Stimulated activated CD8-positive, alpha-beta memory T cell treated with anti-CD3 and anti-CD28 coated beads, Interleukin-12 subunit alpha, Interleukin-12 subunit beta, amount 100 ng/mL, for 24 hours (primary cell): ENCODE data around the gene RYK.
"Not testable (repeated sequence)": the region's sequence is repeated elsewhere in the genome, so short reads cannot be mapped to it uniquely, and the experiment has no call there.

Source experiments
- DNase-seq: peaks from one replicate; pipeline ENCODE4 v3.0.0-alpha.2; 2020; ENCODE audit errors: extremely low read depth

The RYK gene

DNA sequence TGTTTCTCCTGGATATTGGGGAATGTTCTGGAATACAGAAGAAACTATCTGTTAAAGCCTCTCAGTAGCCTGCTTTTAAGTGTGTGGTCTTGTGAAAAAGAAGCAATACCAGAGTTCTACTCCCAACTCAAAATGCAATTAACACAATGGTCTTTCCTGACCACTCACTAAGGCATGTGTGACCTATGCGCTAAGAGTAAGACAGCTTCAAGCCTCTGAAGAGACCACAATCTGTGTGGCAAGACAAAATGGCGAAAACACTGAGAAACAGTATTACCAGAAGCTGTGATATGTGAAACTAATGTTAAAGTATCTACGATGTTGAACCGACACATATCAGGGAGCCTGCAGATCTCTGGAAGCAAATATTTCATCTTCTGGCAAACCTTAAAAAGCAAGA, 33.8 kb downstream of the RYK start:
- no peak for DNase-seq

DNA sequence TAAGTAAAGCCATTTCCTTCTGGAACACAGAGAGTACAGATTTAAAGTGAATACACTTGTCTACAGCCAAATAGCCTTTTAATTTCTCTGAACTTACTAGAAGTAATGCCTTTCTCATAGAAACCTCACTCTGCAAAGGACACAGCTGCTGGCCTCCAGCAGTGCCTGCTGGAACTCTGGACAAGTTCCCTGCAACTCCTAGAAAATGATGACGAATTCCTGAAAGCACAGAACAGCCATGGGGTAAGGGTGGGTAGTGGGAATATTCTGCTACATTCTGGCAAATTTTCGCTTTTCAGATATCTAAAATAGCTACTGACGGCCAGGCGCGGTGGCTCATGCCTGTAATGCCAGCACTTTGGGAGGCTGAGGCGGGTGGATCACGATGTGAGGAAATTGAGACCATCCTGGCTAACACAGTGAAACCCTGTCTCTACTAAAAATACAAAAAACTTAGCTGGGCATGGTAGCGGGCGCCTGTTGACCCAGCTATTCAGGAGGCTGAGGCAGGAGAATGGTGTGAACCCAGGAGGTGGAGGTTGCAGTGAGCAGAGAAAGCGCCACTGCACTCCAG, 34.4 kb downstream of the RYK start:
- DNase-seq = no peak

DNA sequence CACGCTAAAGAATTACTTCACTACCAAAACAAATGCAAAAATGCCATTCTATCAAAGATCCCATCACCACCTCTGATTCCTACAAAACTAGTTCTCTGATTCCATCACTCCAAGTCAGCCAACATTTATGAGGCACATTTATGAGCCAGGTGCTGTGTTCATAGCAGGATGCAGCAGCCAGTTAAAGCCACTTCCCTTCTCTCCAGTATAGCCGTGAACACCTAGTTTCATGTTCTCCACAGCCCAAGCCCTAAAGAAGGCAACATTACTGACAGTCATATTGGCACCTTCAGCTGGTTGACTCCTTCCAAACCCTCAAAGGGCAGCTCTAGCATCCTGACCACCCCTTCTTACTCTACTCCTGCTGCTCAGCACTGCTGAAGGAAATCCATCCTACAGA, 36.4 kb downstream of the RYK start:
- no peak for DNase-seq

GRCh38 chr3:134212967-134213665, 37.5 kb downstream of the RYK start:
- DNase-seq = peak; percentile 56

DNA sequence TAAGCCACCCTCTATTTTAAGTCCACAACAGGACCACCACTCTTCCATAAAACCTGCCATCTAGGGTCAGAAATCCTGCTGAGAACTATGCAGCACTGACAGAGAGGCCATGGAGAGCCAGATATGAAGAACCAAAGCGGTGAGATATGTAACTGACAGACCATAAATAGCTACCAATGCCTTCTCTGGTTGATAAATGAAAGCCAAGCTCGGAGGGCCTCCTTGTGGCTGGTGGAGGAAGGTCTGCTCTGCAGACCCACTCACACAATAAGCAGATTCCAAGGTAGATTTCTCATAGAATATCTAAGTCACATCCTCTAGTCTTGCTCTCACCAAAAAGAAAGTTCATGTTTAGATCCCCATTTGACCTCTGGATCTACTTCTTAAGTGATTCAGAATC, 38.9 kb downstream of the RYK start:
- DNase-seq = no peak

GRCh38 chr3:134205451-134205850, 45.2 kb downstream of the RYK start:
- DNase-seq = no peak

DNA sequence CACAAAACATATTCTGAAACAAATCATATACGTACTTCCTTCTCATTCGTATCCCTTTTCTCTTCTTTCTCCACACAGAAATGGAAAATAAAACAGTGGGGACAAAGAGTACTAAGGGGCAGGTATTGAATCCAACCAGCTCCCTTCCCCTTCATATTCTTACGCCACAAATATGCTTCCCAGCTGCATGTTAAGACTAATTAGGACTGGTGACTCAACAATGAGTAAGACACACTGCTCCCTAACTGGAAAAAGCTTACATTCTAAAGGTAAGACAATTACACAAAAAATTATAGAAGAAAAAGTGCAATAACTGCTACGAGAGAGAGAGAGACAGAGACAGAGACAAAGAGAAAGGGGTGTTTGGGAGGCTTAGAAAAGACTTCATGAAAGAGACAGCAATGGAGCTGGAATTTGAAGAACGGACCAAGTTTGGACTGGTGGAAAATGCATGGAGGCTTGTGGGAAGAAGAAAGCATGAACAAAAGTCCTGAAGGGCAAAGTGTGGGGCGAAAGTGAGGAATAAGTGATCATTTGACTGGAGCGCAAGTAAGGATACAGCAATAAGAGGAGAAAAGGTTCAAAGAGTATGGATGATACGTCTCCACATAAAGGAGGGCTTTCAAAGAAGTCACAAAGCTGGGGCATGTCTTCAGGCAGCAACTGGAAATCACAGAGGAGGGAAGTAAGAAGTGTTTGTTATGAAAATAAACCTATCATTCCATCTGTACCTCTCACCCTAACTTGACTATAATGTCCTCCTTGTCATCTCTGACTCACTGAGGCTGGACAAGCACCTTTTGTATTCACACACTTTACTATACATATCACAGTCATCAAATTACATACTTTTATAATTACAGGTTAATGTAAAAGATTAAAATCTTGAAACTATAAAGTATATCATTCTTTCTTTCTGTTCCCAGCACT, 49.2 kb downstream of the RYK start:
- DNase-seq = no peak

DNA sequence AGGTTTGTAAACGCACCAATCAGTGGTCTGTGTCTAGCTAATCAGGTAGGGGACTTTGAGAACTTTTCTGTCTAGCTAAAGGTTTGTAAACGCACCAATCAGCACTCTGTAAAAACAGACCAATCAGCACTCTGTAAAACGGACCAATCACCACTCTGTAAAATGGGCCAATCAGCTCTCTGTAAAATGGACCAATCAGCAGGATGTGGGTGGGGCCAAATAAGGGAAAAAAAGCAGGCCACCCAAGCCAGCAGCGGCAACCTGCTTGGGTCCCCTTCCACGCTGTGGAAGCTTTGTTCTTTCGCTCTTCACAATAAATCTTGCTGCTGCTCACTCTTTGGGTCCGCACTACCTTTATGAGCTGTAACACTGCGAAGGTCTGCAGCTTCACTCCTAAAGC, 50.8 kb downstream of the RYK start:
- not testable (repeated sequence) for DNase-seq

DNA sequence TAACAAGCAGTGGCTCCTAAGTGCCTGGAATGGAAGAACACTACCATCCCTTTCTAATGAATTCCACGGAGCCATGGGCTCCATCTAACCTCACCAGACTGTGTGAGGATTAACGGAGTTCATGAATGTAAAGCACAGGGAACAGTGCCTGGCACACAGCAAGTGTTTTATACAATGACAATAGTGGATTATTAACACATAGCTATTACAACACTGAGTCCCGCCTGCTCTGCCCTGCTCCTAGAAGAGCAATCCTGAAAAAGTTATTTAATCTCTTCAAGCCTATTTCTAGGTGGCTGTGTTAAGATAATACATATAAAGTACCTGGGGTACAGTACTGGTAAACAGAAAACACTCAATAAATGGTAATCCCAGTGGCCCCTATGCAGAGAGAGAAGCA, 51.4 kb downstream of the RYK start:
- no peak for DNase-seq

DNA sequence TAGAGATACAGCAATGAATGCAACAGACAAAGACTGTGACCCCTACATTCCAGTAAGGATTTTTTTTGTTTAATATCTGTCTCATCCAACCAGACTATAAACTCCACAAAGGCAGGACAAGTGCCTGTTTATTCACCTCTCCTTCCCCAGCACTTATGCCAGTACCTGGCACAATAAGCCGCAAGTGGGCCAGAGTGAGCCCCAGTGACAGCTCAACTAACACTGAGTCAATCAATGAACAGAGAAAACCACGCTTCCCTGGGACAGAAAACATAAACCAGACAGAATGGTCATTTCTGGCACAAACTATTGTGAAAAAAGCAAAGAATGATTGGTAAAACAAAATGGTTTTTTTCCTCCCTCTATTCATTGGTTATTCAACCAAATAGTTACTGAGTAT, 52.2 kb downstream of the RYK start:
- no peak for DNase-seq

DNA sequence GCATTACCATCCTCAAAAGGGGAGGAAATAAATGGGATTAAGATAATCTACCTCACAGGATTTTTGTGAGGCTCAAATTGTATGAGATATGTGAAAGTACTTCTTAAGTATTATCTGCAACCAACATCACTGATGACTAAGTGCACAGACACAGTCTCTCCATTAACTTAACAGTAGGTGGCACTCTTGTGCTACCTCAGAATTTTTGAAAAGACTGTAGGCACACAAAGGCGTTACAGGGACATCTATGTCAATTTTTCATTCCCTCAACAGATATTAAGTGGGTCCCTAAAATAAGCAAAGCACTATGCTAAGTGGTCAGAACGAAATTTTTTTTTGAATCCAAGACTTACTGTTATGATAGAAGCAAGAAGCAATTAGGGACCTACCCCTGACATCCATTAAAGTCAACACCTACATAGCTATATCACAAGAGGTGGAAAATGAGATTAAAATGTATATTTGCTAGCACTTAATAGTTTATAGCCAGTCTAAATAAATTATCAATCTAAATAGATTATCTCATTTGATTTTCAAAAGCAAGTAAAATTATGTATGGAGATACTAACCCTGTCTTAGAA, 52.9 kb downstream of the RYK start:
- no peak for DNase-seq

- no peak for DNase-seq
These were observed 56.4 kb downstream of the RYK start for GRCh38 chr3:134194247-134194646.

- no peak for DNase-seq
These were observed 60.4 kb downstream of the RYK start for GRCh38 chr3:134190250-134190649.

DNA sequence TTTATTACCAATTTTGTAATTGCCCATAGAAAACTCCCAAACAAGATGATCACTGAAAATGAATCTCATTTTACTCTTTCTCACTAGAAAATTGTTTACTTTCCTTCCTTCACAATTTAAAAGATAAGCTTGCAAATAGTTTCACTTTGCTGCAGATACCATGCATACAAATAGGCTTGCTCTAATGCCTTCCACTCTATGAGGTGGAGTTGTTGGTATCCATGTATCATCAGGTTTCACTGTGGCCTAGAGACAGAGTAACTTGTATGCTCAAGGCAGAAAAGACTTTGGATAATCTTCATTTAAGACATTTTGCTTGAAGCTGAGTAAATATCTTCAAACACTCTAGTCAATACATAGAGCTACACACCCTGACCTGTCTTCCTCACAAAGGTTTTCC, 60.8 kb downstream of the RYK start:
- DNase-seq = no peak

GRCh38 chr3:134186391-134186790, 64.3 kb downstream of the RYK start:
- no peak for DNase-seq

GRCh38 chr3:134180761-134181160, 69.9 kb downstream of the RYK start:
- no peak for DNase-seq

GRCh38 chr3:134179508-134179907, 71.2 kb downstream of the RYK start:
- no peak for DNase-seq

DNA sequence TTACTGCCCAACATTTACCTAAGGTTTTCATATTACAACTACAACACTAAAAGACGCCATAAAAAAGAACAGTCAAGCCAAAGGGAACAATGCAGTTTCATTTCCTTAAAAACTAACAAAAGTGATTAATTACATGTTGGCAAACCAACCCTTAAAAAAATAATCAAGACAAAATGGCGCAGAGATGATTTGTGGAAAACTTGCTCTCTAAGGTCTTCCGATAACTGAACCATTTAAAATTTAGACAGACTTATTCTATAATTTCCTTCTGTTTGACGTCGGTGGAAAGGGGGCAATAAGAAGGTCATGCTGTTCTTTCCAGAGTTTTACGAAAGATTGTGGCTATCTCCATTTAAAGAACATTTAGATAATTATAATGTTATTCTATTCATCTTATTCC, 87.6 kb downstream of the RYK start:
- no peak for DNase-seq

- DNase-seq = no peak
These were observed 88.6 kb downstream of the RYK start for GRCh38 chr3:134161898-134162615.

DNA sequence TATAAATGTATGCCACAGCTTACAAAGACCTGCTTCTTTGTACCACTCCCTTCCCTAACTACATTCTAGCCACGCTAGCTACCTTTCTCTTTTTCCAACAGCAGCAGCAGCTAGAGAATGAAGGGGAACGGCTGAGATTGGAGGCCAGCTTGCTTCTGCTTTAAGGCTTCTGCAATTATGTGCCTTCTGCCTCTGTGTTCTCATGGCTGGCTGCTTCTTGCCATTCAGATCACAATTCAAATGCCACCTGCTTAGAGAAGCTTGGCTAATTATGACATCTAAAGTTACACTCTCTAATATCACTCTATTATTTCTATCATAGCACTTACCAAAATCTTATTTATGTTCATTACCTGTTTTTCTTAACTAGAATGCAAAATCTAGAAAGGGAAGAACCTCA, 95.2 kb downstream of the RYK start:
- no peak for DNase-seq

DNA sequence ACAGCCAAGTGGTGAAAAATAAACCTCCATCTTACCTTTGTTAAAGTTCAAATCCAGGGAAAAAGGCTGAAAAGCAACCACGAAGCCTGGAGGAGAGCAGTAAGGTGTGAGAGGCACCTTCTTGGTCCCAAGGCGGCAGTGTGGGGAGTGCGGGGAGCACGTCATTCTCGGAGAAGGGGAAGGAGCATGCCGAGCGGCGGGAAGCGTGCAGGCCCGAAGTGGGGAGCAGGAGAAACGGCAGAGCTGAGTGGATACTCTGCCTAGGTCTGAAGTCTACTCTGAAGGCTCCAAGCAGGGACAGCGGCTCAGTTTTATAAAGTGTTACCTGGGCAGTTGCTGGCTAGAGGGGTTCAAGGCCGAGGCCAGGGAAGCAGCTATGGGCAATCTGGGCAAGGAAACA, 96.9 kb downstream of the RYK start:
- DNase-seq = no peak

GRCh38 chr3:134150476-134150875, 100.2 kb downstream of the RYK start:
- DNase-seq = no peak
